IMR-90 (cell line): Measurements from ENCODE around the gene B4GALT1. TPM values are rescaled to one million over a fixed set of nuclear protein-coding genes. Genes with fewer than 3 reads are reported as not detected.

ENCODE experiments used
- ATAC-seq: fragments of 200-7000 bp; cut with Tn5 transposase; 2 replicates; pipeline ENCODE4 v1.9.1; 2020; ENCODE audit warnings: low read depth, mild to moderate bottlenecking, moderate library complexity
- BruUV-seq: library from RNA; stranded (reverse); fragments of 400-500 nt; replicated peaks from 2 replicates; lab custom pipeline; 2021; lab: Mats Ljungman, UMichigan
- CTCF ChIA-PET: fragments of 300-600 bp; formaldehyde crosslinking; extraction: SDS; loops from one replicate; lab custom pipeline; 2021; ENCODE audit warnings: antibody characterized with exemption; lab: Yijun Ruan, JAX
- POLR2A ChIA-PET: fragments of 300-600 bp; sonication (Branson Sonifier 250); formaldehyde crosslinking; loops from one replicate; lab custom pipeline; 2022; ENCODE audit warnings: antibody characterized with exemption; ENCODE audit not compliant: unreplicated experiment; lab: Charles Lee
- DNase-seq: peaks from one replicate; pipeline ENCODE4 v3.0.0; 2013
- H2AFZ ChIP-seq: replicated peaks from 2 replicates; pipeline ENCODE3; 2013; ENCODE audit warnings: low read length, mild to moderate bottlenecking; ENCODE audit not compliant: poor library complexity
- H2AK5ac ChIP-seq: 2 replicates; pipeline ENCODE4 v1.6.1; 2013; ENCODE audit warnings: low read depth, low read length, inconsistent platforms
- H2AK9ac ChIP-seq: replicated peaks from 2 replicates; pipeline ENCODE3; 2013; ENCODE audit warnings: mild to moderate bottlenecking, low read depth, low read length, moderate library complexity; ENCODE audit not compliant: poor library complexity
- H2BK120ac ChIP-seq: 2 replicates; pipeline ENCODE4 v1.6.1; 2013; ENCODE audit warnings: low read depth, low read length, inconsistent platforms
- H2BK15ac ChIP-seq: 3 replicates; pipeline ENCODE4 v1.6.1; 2013; ENCODE audit warnings: low read depth, low read length, inconsistent platforms
- H2BK20ac ChIP-seq: 2 replicates; pipeline ENCODE4 v1.6.1; 2013; ENCODE audit warnings: low read depth, mild to moderate bottlenecking, inconsistent platforms, low read length, moderate library complexity
- H2BK5ac ChIP-seq: 2 replicates; pipeline ENCODE4 v1.6.1; 2013; ENCODE audit warnings: mild to moderate bottlenecking, low read depth, low read length, inconsistent platforms; ENCODE audit not compliant: poor library complexity, severe bottlenecking
- H3K14ac ChIP-seq: replicated peaks from 2 replicates; pipeline ENCODE4 v1.6.1; 2013; ENCODE audit warnings: low read depth, low read length, inconsistent platforms
- H3K18ac ChIP-seq: 2 replicates; pipeline ENCODE4 v1.6.1; 2013; ENCODE audit warnings: low read depth, low read length, control low read depth
- H3K23ac ChIP-seq: 2 replicates; pipeline ENCODE4 v1.6.1; 2013; ENCODE audit warnings: low read depth, low read length, inconsistent platforms
- H3K27ac ChIP-seq: 2 replicates; pipeline ENCODE4 v1.5.1; 2013; ENCODE audit warnings: mild to moderate bottlenecking, control low read depth, low read length; ENCODE audit not compliant: insufficient read depth
- H3K27me3 ChIP-seq: 2 replicates; pipeline ENCODE4 v1.6.1; 2013; ENCODE audit warnings: low read length; ENCODE audit not compliant: control insufficient read depth, insufficient read depth
- H3K36me3 ChIP-seq: 2 replicates; pipeline ENCODE4 v1.6.1; 2013; ENCODE audit warnings: low read length, mixed read lengths; ENCODE audit not compliant: control insufficient read depth, insufficient read depth
- H3K4ac ChIP-seq: 2 replicates; pipeline ENCODE4 v1.6.1; 2013; ENCODE audit warnings: low read depth, low read length, inconsistent platforms
- H3K4me1 ChIP-seq: 2 replicates; pipeline ENCODE4 v1.6.1; 2013; ENCODE audit warnings: low read length, mixed read lengths; ENCODE audit not compliant: control insufficient read depth, insufficient read depth
- H3K4me2 ChIP-seq: 2 replicates; pipeline ENCODE4 v1.6.1; 2013; ENCODE audit warnings: low read depth, mild to moderate bottlenecking, control low read depth, low read length, moderate library complexity
- H3K4me3 ChIP-seq: 2 replicates; pipeline ENCODE4 v1.5.1; 2013; ENCODE audit warnings: low read depth, mild to moderate bottlenecking, control low read depth, low read length, moderate library complexity; ENCODE audit not compliant: insufficient read depth
- H3K56ac ChIP-seq: 2 replicates; pipeline ENCODE4 v1.6.1; 2013; ENCODE audit warnings: low read length, inconsistent platforms; ENCODE audit not compliant: insufficient read depth; ENCODE audit errors: extremely low read depth
- H3K79me1 ChIP-seq, 2 experiments: 2 replicates each; pipeline ENCODE4 v1.6.1; 2013; ENCODE audit warnings: low read length in 2 of 2, inconsistent platforms in 1 of 2, low read depth in 1 of 2
- H3K9ac ChIP-seq: 2 replicates; pipeline ENCODE4 v1.6.1; 2013; ENCODE audit warnings: low read depth, low read length, control low read depth
- H3K9me1 ChIP-seq: 2 replicates; pipeline ENCODE4 v1.6.1; 2013; ENCODE audit warnings: low read length, inconsistent platforms; ENCODE audit not compliant: insufficient read depth
- H3K9me3 ChIP-seq: 2 replicates; pipeline ENCODE4 v1.6.1; 2013; ENCODE audit warnings: low read length; ENCODE audit not compliant: control insufficient read depth, insufficient read depth
- H4K20me1 ChIP-seq: 2 replicates; pipeline ENCODE4 v1.6.1; 2013; ENCODE audit warnings: low read length, inconsistent platforms; ENCODE audit not compliant: insufficient read depth
- H4K5ac ChIP-seq: 2 replicates; pipeline ENCODE4 v1.6.1; 2013; ENCODE audit warnings: mild to moderate bottlenecking, low read depth, low read length, control low read depth
- H4K8ac ChIP-seq, 2 experiments: 2 replicates each; pipeline ENCODE4 v1.6.1; 2013; ENCODE audit warnings: low read depth in 2 of 2, low read length in 2 of 2, control low read depth in 1 of 2, inconsistent platforms in 1 of 2
- H4K91ac ChIP-seq: 2 replicates; pipeline ENCODE4 v1.6.1; 2013; ENCODE audit warnings: low read depth, low read length, inconsistent platforms; ENCODE audit not compliant: insufficient read depth
- BHLHE40 ChIP-seq: fragments of 150-350 bp; IDR thresholded peaks from 2 replicates; pipeline ENCODE4 v1.6.1; 2016; ENCODE audit warnings: mild to moderate bottlenecking, low read depth, low read length
- CEBPB ChIP-seq: IDR thresholded peaks from 2 replicates; pipeline ENCODE4 v1.6.1; 2012; ENCODE audit warnings: low read depth, low read length, improper control_type of control experiment
- CHD1 ChIP-seq: IDR thresholded peaks from 2 replicates; pipeline ENCODE4 v1.6.1; 2012; ENCODE audit warnings: low read depth, low read length, improper control_type of control experiment
- FOS ChIP-seq: fragments of 150-350 bp; IDR thresholded peaks from 2 replicates; pipeline ENCODE4 v1.6.1; 2016; ENCODE audit warnings: low read depth, low read length
- MAZ ChIP-seq: IDR thresholded peaks from 2 replicates; pipeline ENCODE4 v1.6.1; 2012; ENCODE audit warnings: low read depth, mild to moderate bottlenecking, low read length, improper control_type of control experiment, moderate library complexity, borderline replicate concordance
- MXI1 ChIP-seq: IDR thresholded peaks from 2 replicates; pipeline ENCODE4 v1.6.1; 2012; ENCODE audit warnings: low read depth, mild to moderate bottlenecking, low read length, moderate library complexity, borderline replicate concordance
- NFE2L2 ChIP-seq: fragments of 150-350 bp; IDR thresholded peaks from 2 replicates; pipeline ENCODE4 v1.6.1; 2016; ENCODE audit warnings: low read depth, mild to moderate bottlenecking, low read length
- POLR2A ChIP-seq: IDR thresholded peaks from 2 replicates; pipeline ENCODE4 v1.6.1; 2012; ENCODE audit warnings: mild to moderate bottlenecking, low read depth, low read length
- RAD21 ChIP-seq: IDR thresholded peaks from 2 replicates; pipeline ENCODE4 v1.6.1; 2012; ENCODE audit warnings: low read length, improper control_type of control experiment
- RCOR1 ChIP-seq: IDR thresholded peaks from 2 replicates; pipeline ENCODE4 v1.6.1; 2012; ENCODE audit warnings: mild to moderate bottlenecking, low read length, improper control_type of control experiment; ENCODE audit not compliant: insufficient replicate concordance
- SMC3 ChIP-seq: fragments of 150-350 bp; IDR thresholded peaks from 2 replicates; pipeline ENCODE4 v1.6.1; 2016; ENCODE audit warnings: low read depth, mild to moderate bottlenecking, antibody characterized with exemption, low read length, moderate library complexity
- USF2 ChIP-seq: fragments of 150-350 bp; IDR thresholded peaks from 2 replicates; pipeline ENCODE4 v1.6.1; 2017; ENCODE audit warnings: mild to moderate bottlenecking, antibody characterized with exemption, low read length, low read depth
- WGBS, 2 experiments: methylation state at CpG; one replicate each; pipeline versions ENCODE4 v1.1.5 to v1.1.7; 2013; ENCODE audit warnings: missing lambda C conversion rate in 2 of 2; ENCODE audit not compliant: insufficient read length in 1 of 2; ENCODE audit errors: extremely low coverage in 2 of 2; 5-methylcytosine and 5-hydroxymethylcytosine counted together
- dilution Hi-C: fragments of 300-500 bp; cut with HindIII; formaldehyde crosslinking; loops from one replicate; pipeline ENCODE4 v1.14.3; 2018; ENCODE audit warnings: low sequenced_read_pairs; ENCODE audit not compliant: unreplicated experiment
- in situ Hi-C: fragments of 300-500 bp; cut with MboI; formaldehyde crosslinking; loops from 3 replicates; pipeline ENCODE4 v1.14.3; 2019; ENCODE audit warnings: low sequenced_read_pairs, inconsistent platforms, mixed read lengths
- intact Hi-C: fragments of 100-400 bp; cut with micrococcal nuclease; formaldehyde crosslinking; loops from 2 replicates; pipeline ENCODE4 v1.10.0; 2022
- polyA plus RNA-seq, 3 experiments: library from polyadenylated mRNA; depleted of rRNA; stranded (reverse); fragments of >200 nt; gene quantifications; 2 replicates each; pipeline ENCODE4 v1.2.3, GENCODE V29; 2012; ENCODE audit warnings: low replicate concordance in 1 of 3
- total RNA-seq: library from RNA; depleted of rRNA; stranded (reverse); fragments of >200 nt; gene quantifications from 2 replicates; pipeline ENCODE4 v1.2.3, GENCODE V29; 2012
- TF ChIP-seq, protein P1 (sequence below): fragments of 150-350 bp; IDR thresholded peaks from 2 replicates; pipeline ENCODE4 v1.6.1; 2016; ENCODE audit warnings: low read depth, mild to moderate bottlenecking, low read length, moderate library complexity, borderline replicate concordance

B4GALT1 gene
- total and polyA plus RNA-seq, 2 of the 4 experiments (the other 2 are of a cell fraction) = 8.8 to 37.8 TPM

GRCh38 chr9:33140401-33141360, 26.5 kb downstream of the B4GALT1 start:
- Histone ChIP-seq H4K91ac (peak overlapping the region; percentile 59), H2AK9ac (peak overlapping the region; percentile 85), H2BK20ac (peak overlapping the region; percentile 47; the same call in 1 of the 2 replicates), H4K20me1 (peaks cover 59% of the 10 kb centered on the region), H2AFZ (peak overlapping the region; percentile 15), H3K4me2 (peak overlapping the region; percentile 5; the same call in 1 of the 2 replicates), H3K36me3 (no peaks in the 10 kb centered on the region), H3K79me1 (peaks cover 42 to 89% of the 10 kb centered on the region in 2 experiments), H4K8ac (peak overlapping the region in 1 of 2 experiments; percentile 69; a peak in 2 of 4 replicates), H3K18ac (peak overlapping the region; percentile 46), H2AK5ac (peak overlapping the region; percentile 89), H3K4me3 (no peak overlapping the region), H3K9me1 (peaks cover 49% of the 10 kb centered on the region), H3K4ac (peak overlapping the region; percentile 86), H3K23ac (peak overlapping the region; percentile 87), H2BK120ac (peak overlapping the region; percentile 64; the same call in 1 of the 2 replicates), H3K4me1 (peaks cover 27% of the 10 kb centered on the region), H3K9me3 (no peaks in the 10 kb centered on the region), H3K56ac (no peak overlapping the region), H3K14ac (peak overlapping the region; percentile 79), H4K5ac (peak overlapping the region; percentile 71), H2BK15ac (peak overlapping the region; percentile 31; the same call in 1 of the 3 replicates), H3K27me3 (no peaks in the 10 kb centered on the region), H2BK5ac (peak overlapping the region; percentile 80), H3K9ac (peak overlapping the region; percentile 15; the same call in 1 of the 2 replicates), H3K27ac (peak overlapping the region; percentile 67; the same call in 1 of the 2 replicates)
- ATAC-seq (peak; percentile 6; the same call in 1 of the 2 replicates), DNase-seq (no peak)
- dilution Hi-C loops = no loop called here
- intact Hi-C loops = loop anchor here (1.0 kb wide), 2 partner anchors 11 to 27 kb away; partner anchors contain the start of gene B4GALT1
- in situ Hi-C loops = no loop called here
- 95% methylated on average over 3 of the region's 9 CpGs; no CpG with 5 or more reads in 1 of the 2 experiments for WGBS, 2 experiments
- ChIA-PET CTCF (interaction anchor here (1.3 kb wide), 1 partner anchor 10 kb away, joined by 3 read pairs; no protein-coding TSS in a partner anchor), POLR2A (interaction anchor here (0.6 kb wide), 1 partner anchor 19 kb away, joined by 3 read pairs; no protein-coding TSS in a partner anchor)
- BruUV-seq = no TSS peak
- TF ChIP-seq MXI1 (no peak), NFE2L2 (no peak), FOS (no peak), SMC3 (no peak), BHLHE40 (no peak), RAD21 (no peak), POLR2A (no peak), CEBPB (no peak), CHD1 (no peak), USF2 (no peak), MAZ (no peak), RCOR1 (no peak)
- TF ChIP-seq, protein P1, sequence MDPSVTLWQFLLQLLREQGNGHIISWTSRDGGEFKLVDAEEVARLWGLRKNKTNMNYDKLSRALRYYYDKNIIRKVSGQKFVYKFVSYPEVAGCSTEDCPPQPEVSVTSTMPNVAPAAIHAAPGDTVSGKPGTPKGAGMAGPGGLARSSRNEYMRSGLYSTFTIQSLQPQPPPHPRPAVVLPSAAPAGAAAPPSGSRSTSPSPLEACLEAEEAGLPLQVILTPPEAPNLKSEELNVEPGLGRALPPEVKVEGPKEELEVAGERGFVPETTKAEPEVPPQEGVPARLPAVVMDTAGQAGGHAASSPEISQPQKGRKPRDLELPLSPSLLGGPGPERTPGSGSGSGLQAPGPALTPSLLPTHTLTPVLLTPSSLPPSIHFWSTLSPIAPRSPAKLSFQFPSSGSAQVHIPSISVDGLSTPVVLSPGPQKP = no peak
